ENCODE data around the gene PRDM16. TPM values are rescaled to one million over a fixed set of nuclear protein-coding genes. Genes with fewer than 3 reads are reported as not detected.
A peak's percentile ranks its signal among the peaks of the same experiment; 100 is the strongest.

The PRDM16 gene
- total and polyA plus RNA-seq, 2 of the 13 experiments (the other 11 are each of a cell fraction or from before 2014, with no cell fraction given) = 0.15 to 0.81 TPM

- TF ChIP-seq ZNF646 (CRISPR knock-in tag; IDR thresholded peaks at IDR 0.05) = no peak
- peak; percentile 36; the same call in 1 of the 2 replicates for TF ChIP-seq NFKB2 (CRISPR knock-in tag; IDR thresholded peaks at IDR 0.05; ENCODE audit: borderline replicate concordance)
- no peak for TF ChIP-seq ZBTB40 (IDR thresholded peaks at IDR 0.05)
- no peak for TF ChIP-seq ZBTB40 (CRISPR knock-in tag; IDR thresholded peaks at IDR 0.05)
- TF ChIP-seq TFDP1 (CRISPR knock-in tag; IDR thresholded peaks at IDR 0.05; ENCODE audit: borderline replicate concordance) = peak; percentile 45; the same call in 1 of the 2 replicates
- no peak for TF ChIP-seq DBP (CRISPR knock-in tag; IDR thresholded peaks at IDR 0.05; ENCODE audit: not compliant biosample characterization)
- TF ChIP-seq ZSCAN9 (CRISPR knock-in tag; IDR thresholded peaks at IDR 0.05; ENCODE audit: borderline replicate concordance) = no peak
- TF ChIP-seq ZNF207 (IDR thresholded peaks at IDR 0.05; ENCODE audit: borderline replicate concordance) = no peak
- TF ChIP-seq RBFOX2 (IDR thresholded peaks at IDR 0.05; ENCODE audit: low read depth, low read length) = peak; percentile 9; the same call in 1 of the 2 replicates
- TF ChIP-seq ELK4 (CRISPR knock-in tag; IDR thresholded peaks at IDR 0.05; ENCODE audit: borderline replicate concordance) = no peak
These were observed 391.7 kb downstream of the PRDM16 start (continued) for GRCh38 chr1:3460672-3461131.
